Islet precursor cell (in vitro differentiated cells): ENCODE measurements around the gene ALDH1A2.
"Not testable (repeated sequence)": the region's sequence is repeated elsewhere in the genome, so short reads cannot be mapped to it uniquely, and the experiment has no call there.

ENCODE experiments used
- DNase-seq: peaks from one replicate; pipeline ENCODE4 v3.0.0-alpha.2; 2018

ALDH1A2 gene

DNA sequence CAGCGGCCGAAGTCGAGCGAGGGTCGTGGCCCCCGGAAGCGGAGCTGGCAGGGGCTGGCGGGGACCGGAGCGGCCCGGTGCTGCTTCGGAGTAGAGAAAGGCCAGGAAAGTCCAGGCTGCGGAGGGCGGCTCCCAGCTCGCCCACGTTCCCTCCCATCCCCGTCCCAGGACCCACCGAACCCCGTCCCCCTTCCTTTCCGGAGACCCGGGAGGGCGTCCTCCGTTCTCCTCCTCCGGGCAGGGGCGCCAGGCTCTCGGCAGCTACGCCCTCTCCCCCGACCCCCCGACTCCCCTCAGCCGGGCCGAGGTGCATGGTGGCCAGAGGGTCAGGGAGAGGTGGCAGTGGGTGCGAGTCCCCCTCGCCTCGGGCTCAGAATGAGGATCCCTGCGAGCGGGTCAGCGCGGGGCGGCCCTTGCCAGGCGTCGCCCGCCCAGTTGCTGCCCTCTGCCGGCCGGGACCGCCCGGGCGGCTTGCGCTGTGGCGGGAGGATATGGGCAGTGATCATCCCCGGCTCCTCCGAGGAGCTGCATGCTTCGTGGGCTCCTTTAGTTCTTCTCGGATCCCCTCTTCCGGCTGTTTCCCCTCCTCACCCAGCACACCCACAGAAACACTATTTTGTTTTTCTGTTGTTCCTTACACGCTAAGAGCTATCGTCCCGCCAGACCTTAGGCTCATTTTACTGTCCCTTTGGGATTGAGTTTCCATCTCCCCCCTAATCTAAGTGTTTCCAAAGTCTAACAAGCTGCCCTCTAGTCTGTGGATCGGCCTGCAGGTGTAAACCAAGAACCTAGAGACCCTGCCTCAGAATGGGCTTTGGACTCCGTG, 744 bp upstream of the ALDH1A2 start:
- DNase-seq: peak; percentile 87

DNA sequence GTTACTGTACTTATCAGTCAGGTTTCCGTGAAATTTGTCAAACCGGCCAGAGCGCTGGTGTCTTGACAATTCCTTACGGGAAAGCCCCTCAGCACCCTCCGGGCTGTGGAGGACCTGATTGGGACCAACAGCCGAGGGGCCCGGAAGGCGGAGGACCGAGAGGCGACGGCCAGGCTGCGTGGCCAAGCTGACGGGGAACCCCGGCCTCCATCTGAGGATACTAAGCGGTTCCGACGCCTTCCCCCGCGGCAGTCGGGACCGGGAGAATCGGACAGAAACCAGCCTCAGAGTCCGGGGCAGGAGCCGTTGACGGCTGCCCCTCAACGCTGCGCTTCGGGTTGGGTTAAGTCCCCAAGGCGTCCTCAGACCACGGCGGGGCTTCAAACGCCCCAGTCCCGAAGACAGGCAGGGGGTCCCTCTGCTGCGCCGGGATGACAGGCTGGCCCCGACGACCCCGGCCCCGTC, 499 bp downstream of the ALDH1A2 start:
- DNase-seq: peak; percentile 71

DNA sequence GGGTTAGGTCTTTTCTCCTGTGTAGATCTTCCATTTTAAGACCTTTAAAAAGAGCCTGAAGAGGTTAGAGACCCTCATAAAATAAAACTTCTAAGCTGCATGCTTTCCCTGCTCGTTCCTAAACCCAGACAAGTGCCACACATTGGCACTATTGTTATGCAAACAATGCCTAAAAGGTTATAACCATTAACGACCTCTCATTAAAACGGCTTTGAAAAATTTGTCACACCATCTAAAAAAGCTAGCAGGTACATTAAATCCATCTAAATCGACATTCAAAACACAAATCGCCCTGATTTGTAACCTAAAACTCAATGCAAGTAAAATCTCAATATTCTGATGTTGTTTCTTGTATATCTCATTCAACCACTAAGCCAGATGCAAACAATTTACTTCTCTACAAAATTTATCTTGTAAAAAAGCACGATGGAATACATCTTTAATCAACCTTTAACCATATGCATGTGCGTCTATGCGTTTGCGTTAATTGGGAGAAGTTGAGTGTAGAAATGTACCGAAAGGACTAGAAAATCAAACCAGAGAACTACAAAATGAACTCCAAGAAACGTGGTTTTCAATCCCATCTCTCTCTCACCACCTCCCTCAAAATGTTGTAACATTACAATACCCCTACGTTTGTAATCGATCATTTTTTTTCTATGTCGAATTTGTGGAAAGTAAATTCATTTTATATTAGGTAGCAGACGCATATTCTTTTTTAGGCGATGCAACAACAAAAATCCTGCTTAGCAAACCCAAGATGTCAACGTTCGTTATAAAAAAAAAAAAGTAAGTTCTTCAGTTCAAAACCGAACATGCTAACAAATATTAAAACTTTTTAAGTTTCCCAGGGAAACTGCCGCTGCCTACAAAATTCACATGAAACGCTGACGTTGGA, 1.2 kb downstream of the ALDH1A2 start:
- no peak for DNase-seq

DNA sequence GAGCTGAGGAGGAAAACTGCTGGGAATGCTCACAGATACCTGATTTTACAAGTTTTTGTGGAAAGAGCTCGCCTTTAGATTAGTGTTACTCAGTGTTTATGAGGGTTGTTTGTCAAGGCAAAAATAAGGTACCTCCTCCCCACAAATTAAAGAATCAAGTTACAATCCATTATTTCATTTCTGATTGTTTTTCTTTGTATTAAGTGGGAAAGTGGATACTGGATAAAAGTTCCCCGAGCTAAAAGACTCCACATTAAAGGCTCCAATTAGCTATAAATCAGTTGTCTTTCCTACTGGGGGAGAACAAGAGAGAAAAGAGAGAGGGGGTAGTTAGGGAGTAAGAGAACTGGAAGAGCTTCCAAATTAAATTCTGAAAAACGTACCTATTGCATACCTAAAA, 1.9 kb downstream of the ALDH1A2 start:
- no peak for DNase-seq

DNA sequence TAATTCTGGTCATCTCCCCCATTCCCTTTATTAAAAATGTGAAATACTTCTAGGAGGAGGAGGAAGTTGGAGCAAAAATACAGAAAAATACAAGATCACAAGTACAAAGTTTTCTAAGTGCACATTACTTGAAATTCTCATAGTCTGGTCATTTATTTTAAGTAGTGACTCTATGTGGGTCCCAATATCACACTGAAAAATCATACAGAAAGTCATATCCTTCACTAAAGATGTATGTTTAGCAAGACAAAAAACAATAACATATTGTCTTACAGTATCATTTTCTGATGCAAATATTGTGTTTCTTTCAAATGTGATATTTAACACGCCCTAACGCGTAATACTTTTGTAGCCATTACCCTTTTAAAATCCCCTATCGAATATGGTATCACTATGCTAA, 2.5 kb downstream of the ALDH1A2 start:
- no peak for DNase-seq

DNA sequence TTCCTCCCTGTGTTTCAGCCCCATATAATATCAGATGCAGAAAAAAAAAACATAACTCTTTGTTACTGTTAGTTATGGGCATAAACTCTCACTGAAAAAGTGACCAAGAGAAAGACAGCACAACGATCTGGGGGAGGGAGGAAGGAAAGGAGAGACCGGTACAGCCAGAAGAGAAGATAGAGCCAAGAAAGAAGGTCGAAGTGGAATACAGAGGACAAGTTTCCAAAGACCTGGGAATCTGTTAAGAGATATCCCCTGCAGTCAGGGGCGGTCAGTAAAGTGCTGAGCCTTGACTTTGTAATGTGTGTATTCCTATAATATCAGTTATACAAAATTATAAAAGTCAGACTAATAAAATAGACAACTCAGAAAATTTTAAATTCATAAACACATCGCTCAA, 3.3 kb downstream of the ALDH1A2 start:
- no peak for DNase-seq

DNA sequence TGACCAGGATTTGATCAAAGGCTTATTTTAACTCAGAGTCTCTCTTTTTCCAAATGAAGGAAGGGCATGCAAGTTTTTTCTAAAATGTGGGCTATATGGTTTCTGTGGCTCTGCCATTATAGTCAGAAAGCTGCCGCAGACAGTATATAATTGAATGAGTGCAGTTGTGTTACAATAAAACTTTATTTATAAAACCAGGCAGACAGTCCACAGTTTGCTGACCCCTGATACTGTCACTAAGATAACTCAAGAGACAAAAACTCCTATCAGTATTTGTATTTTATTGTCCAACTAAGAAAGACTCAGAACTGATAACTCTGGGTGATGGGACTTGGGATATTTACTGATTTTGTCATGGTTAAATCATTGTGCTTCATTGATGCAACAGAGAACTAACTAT, 4.9 kb downstream of the ALDH1A2 start:
- DNase-seq: no peak

DNA sequence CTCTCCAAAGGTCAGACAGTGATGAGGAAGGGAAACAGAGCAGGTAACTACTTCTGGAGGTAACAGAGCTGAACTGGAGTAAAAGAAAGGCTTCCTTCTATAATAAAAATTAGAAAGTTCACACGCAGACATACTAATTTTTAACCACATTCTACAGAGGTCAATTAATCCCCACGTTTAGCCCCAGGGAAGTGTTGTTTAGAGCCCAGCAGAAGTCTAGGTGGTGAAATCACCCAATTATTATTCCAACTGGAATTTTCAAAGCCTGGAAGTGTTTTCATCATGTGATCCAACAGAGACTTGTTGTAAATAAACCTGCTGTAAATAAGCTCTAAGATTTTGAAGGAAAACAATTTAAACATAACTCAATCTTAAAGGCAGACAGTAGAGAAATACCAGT, 6.8 kb downstream of the ALDH1A2 start:
- DNase-seq: no peak

DNA sequence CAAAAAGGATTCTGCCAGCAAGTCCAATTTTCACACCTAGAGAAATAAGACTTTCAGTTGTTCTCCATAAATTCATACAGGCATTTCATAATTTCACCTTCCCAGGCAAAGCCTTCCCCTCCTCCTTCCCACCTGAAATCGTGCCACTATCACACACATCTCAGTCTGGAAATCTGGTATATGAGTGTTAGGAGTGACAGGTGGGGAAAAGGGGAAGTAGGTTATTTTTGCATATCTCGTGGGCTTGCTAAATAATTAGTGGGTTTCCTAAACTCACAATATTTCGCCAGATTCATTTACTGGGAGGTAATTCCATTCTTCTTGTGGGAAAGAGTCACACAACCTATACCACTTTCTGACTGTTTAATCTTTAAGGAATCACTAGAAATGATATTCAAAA, 7.4 kb downstream of the ALDH1A2 start:
- DNase-seq: no peak

DNA sequence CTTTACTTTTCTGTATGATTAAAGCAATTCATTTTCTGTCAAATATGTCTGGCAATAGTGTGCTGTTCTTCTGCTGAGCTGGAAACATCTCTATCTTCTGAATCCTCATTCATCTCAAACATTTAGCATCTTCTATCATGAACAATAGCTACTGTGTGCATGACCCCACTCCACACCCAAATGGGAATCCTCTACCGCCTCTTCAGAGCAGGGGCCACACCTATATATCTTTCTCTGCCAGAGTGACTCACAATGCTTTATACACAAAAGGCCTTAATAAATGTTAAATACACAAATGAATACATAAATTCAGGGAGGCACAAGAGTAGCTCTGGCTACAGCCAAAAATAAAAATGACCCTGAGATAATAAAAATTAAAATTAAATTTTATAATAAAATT, 8.0 kb downstream of the ALDH1A2 start:
- DNase-seq: no peak

DNA sequence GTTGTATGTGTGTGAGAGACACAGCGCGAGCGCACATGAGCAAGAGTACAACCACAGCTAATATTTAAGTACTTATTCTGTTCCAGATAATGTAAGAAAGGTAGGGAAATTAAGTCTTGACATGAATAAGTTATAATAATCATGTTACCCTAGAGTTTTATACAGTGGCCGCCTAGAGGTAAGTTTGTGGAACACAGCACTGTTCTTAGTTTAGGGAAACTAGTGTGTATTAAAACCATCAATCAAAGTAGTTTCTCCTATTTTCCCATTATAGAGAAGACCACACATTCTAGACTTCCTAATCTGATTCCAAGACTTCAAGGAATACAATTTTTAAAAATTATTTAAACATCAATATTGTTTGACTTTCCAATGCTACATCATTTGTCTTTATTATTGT, 9.5 kb downstream of the ALDH1A2 start:
- DNase-seq: no peak

DNA sequence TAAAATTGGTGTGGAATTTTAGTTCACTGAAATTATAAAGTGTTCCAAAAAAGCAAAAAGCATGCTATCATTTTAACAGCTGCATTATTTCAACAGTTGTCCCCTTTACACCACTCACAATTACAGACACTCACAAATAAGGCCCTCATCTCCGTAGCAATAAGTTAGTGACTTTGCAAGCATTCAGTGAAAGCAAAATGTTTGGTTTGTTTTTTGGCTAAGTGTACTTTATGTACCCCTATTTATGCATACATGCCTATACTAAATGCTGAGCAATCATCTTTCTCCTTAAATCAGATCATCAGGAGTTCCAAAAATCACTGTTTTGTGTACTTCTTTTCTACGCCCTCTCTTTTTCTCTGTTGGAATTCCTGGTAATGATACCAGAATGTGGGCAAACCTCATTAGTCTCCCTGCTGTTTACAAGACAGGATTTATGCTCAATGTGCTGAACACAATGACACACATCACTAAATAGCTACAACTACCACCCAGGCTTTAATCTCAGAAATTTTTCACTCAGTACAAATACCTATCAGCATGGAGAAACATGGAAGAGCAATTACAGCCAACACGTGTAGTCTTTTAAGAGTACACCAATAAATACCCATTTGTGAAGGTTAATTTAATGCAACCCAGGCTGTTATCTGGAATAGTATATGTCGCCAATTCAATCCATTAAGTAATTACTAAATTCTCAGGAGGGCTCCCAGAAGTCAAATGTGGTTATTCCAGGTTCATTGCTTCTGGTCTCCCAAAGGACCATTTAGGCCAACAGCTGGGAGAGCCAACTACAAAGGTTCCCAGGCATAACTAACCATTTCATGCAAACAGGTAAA, 12.0 kb downstream of the ALDH1A2 start:
- no peak for DNase-seq

DNA sequence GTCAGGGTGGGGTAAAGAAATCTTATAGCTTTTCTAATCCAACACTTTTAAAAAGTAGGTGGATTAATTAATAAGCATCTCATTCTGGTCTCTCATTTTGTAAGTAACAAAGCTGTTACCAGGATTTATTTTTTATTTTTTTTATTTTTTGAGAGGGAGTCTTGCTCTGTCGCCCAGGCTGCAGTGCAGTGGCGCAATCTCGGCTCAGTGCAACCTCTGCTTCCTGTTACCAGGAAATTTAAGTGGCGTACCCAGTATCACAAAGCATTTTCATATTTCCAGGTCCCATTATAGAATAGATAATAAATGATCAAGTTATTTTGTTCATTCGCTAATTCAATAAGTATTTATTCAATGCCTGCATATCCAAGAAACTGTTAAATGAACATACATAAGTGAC, 13.2 kb downstream of the ALDH1A2 start:
- DNase-seq: no peak

DNA sequence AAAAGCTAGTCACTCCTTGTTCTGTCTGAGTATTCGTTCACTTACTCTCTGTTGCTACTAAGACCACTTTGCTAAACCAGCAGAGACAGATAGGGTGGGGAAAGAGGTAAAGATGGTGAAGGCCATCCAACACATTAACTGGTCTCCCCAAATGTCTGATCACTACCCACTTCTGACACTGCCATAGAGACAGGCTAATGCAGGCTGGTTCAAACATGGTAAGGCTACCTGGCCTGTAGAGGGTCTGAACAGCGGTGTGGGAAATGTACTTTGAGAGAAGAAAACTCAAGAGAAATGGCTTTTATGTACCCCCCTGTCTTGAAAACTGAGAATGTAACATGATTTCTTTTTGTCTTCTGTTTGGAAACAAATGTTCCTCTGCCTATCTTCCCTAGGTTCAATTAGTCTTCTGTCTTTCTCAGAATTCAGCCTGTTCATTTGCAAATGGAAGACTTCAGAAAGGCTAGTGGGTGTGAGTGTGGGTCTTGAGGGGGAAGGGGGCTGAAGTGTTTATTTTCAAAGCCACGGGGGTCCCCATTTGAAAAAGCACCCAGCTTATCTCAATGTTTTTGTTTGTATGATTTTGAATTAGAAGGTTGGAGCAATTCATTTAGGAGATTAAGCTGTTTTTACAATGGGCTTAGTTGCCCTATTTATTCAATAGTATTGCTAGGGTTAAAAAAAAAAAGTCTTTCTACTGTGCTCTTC, 15.8 kb downstream of the ALDH1A2 start:
- no peak for DNase-seq

DNA sequence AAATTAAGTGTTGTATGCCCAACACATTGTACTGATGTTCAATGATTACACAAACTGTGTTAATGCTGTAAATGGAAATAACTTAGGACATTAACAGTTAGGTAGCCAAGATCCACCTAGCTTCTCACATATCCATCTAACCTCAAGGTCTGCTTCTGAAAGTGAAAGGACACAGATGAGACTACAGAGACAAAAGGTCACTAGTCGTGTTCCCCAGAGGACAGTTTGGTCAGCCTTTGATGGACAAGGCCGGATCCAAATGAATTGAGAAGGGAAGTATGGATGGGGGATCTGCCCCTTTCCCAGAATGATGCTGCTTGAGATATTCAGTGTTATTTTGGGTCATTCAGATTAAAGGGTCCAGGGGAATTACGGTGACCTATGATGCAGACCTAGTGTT, 17.2 kb downstream of the ALDH1A2 start:
- no peak for DNase-seq

DNA sequence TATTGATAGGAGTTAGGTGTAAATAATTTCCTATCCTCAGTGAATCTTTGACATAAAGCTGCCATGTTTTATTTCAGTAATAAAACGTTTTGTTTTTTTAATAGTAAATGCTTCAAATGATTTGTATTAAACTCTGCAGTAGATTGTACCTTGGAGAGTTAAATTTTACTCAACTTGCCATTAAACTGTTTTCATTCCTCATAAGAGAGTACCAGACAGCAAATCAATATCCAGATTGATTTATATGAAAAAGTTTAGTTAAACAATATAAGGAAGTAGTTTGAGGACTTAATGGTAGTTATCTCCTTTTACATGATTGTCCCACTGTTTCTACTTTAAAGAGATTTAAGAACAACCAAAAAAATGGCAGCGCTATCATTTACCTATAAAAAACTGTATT, 18.4 kb downstream of the ALDH1A2 start:
- no peak for DNase-seq

DNA sequence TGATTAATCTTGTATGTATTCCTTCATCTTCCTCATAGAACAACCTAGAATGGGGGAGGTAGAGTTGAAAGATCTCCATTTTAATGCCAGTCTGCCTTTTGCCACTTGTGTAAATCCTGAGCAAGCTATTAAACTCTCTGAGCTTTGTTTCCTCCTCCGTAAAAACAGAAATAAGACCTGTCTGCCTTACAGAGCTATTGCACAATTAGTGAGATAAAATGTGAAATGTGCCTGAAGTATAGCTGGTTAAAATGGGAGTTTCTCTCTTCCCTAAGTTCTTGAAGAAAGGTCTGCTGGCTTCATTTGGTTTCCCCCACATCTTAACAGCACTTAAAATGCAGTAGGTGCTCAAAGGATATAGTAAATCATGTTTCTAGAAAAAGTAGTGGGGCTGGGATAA, 19.0 kb downstream of the ALDH1A2 start:
- DNase-seq: no peak

DNA sequence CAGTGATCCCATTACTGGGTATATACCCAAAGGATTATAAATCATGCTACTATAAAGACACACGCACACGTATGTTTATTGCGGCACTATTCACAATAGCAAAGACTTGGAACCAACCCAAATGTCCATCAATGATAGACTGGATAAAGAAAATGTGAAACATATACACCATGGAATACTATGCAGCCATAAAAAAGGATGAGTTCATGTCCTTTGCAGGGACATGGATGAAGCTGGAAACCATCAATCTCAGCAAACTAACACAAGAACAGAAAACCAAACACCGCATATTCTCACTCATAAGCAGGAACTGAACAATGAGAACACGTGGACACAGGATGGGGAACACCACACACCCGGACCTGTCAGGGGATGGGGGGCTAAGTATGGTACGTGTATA, 20.1 kb downstream of the ALDH1A2 start:
- not testable (repeated sequence) for DNase-seq

DNA sequence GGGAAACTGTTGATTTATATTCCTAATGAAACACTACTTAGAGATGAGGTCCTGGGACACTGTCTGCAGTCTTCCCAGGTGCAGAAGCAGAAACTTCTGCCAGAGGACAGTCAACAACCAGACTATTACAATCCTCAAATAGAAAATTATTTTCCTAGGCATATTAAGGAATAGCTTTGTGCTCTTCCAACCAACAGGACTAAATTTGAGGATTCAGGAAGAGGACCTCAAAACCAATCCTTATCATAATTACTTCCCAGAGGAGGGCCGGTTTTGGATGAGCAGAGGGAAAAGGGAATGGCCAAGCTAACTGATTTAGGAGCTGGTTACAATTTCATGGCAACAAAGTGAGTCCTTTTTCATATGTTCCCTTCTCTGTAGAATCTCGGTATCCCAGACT, 21.0 kb downstream of the ALDH1A2 start:
- no peak for DNase-seq

DNA sequence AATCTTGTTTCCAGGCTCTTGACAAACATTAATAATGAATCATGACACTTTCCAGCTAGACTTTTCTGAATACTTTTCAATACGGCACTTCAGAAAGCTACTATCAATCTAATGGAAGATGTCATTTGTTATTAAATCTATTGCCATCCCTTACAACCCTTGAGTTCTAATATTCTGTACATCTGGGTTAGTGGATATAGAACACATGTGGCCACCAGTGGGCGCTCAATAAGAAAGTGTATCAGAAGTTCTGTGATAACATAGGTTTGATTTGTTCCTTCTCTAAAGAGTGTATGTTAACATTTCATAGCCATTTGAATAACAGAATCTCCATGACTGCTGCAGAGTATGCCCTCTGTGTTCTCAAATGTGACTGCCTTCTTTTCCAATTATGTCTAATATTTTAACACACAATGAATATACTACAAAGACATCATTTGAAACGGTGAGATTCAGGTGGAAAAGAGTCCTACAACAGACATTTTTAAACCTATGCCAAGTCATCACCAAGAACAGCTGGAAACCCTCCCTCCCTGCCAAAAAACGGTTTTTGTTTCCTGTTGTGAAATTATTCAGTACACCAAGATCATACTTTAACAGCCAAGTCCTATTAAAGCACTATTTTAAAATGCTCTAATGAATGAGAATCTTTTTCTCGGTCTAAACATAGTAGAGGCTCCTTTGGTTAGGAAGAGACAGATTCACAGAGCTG, 22.2 kb downstream of the ALDH1A2 start:
- DNase-seq: peak; percentile 53

DNA sequence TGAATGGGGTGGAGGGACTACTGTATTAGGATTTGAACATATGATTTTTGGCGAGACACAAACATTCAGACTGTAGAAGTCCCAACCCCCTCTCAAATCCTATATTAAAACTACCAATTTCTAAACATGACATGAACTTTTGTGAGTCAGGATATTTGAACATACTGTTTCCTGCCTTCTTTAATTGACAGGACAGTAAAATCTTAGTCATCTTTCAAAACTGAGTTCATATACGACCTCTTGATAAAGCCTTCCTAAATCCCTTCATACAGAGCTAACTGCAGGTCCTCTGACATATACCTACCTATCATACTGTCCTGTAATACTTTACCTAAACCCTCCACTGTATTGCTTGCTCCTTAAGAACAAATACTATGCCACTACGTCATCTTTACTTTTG, 23.5 kb downstream of the ALDH1A2 start:
- DNase-seq: no peak

DNA sequence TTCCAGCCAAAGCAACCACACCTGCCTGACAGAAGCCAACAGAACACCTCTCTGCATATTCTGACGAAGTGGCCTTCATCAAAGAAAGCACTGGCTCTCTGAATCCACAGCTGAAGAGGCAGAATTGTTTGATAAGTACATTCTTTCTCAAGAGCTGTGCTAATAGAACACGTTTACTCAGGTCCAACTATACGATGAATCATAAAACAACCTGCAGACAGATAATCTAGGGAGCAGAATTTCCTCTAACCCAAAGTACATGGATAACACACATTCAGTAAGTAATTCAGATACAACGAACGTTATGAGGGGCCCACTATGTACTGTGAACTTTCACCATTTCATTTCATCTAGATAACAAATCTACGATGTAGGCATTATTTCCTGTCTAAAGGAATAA, 25.4 kb downstream of the ALDH1A2 start:
- no peak for DNase-seq
